Measurements from ENCODE around the gene CELA2A.

- TF ChIP-seq TAF1 (IDR thresholded peaks at IDR 0.05; ENCODE audit: borderline replicate concordance, low read depth, low read length) (no peak), EP300 (IDR thresholded peaks at IDR 0.05; ENCODE audit: borderline replicate concordance in 1 of 2, low read depth in 1 of 2, low read length in 1 of 2) (no peak), CTCF (IDR thresholded peaks at IDR 0.05) (no peak), GABPA (IDR thresholded peaks at IDR 0.05; ENCODE audit: low read depth) (no peak), RFX5 (IDR thresholded peaks at IDR 0.05; ENCODE audit: low read length) (no peak), RXRA (IDR thresholded peaks at IDR 0.05; ENCODE audit: borderline replicate concordance, low read depth) (no peak), EZH2phosphoT487 (IDR thresholded peaks at IDR 0.05; ENCODE audit: borderline replicate concordance, low read depth) (no peak), REST (IDR thresholded peaks at IDR 0.05; ENCODE audit: low read depth, low read length) (no peak), RAD21 (IDR thresholded peaks at IDR 0.05; ENCODE audit: low read length) (no peak)
Measured at GRCh38 chr1:15444468-15445389, 11.8 kb upstream of the CELA2A start.

Measured in SK-N-SH (cell line).